Suprapubic skin (tissue), 4 donors: ENCODE results near the gene YPEL5. TPM values are rescaled to one million over a fixed set of nuclear protein-coding genes. Genes with fewer than 3 reads are reported as not detected.

ENCODE experiments used
- DNase-seq, 2 donors: peaks; one replicate each; pipeline ENCODE4 v3.0.0-alpha.2; 2019; ENCODE audit warnings: low spot score in 2 of 2
- H3K27ac ChIP-seq: fragments of 200-600 bp; sonication (generic); one replicate; pipeline ENCODE4 v1.5.1; 2019
- H3K27me3 ChIP-seq: fragments of 200-600 bp; sonication (generic); one replicate; pipeline ENCODE4 v1.5.1; 2019
- H3K36me3 ChIP-seq: fragments of 200-600 bp; sonication (generic); one replicate; pipeline ENCODE4 v1.5.1; 2019
- H3K4me1 ChIP-seq: fragments of 200-600 bp; sonication (generic); one replicate; pipeline ENCODE4 v1.5.1; 2019
- H3K4me3 ChIP-seq: fragments of 200-600 bp; sonication (generic); one replicate; pipeline ENCODE4 v1.5.1; 2019; ENCODE audit warnings: mild to moderate bottlenecking
- H3K9me3 ChIP-seq: fragments of 200-600 bp; sonication (generic); one replicate; pipeline ENCODE4 v1.5.1; 2019
- CTCF ChIP-seq, 2 donors: fragments of 200-600 bp in 1 of 2; fragments of 450-650 bp in 1 of 2; sonication (generic) in 1 of 2; IDR thresholded peaks; one replicate each; pipeline ENCODE4 v1.5.1; 2016 to 2019; ENCODE audit warnings: antibody characterized with exemption in 2 of 2, mild to moderate bottlenecking in 1 of 2, moderate library complexity in 1 of 2
- EP300 ChIP-seq: sonication (generic); formaldehyde crosslinking; IDR thresholded peaks from one replicate; pipeline ENCODE4 v1.6.1; 2017; ENCODE audit warnings: antibody characterized with exemption
- POLR2A ChIP-seq, 2 donors: fragments of 450-650 bp; IDR thresholded peaks; one replicate each; pipeline ENCODE4 v1.6.1; 2017; ENCODE audit warnings: antibody characterized with exemption in 2 of 2, mild to moderate bottlenecking in 2 of 2, moderate library complexity in 2 of 2
- POLR2AphosphoS5 ChIP-seq, 3 donors: sonication (generic); formaldehyde crosslinking; IDR thresholded peaks; one replicate each; pipeline ENCODE4 v1.6.1; 2017; ENCODE audit warnings: antibody characterized with exemption in 3 of 3
- WGBS: methylation state at CpG from one replicate; pipeline ENCODE4 v1.1.5; 2018; 5-methylcytosine and 5-hydroxymethylcytosine counted together
- total RNA-seq, 4 donors: library from RNA; depleted of rRNA; stranded (reverse); fragments of >200 nt; gene quantifications; one replicate each; pipeline ENCODE4 v1.1.0, GENCODE V29; 2016

Gene YPEL5
- total RNA-seq, 4 donors from 2014 or later, result 102 to 129 (median 109) TPM

DNA sequence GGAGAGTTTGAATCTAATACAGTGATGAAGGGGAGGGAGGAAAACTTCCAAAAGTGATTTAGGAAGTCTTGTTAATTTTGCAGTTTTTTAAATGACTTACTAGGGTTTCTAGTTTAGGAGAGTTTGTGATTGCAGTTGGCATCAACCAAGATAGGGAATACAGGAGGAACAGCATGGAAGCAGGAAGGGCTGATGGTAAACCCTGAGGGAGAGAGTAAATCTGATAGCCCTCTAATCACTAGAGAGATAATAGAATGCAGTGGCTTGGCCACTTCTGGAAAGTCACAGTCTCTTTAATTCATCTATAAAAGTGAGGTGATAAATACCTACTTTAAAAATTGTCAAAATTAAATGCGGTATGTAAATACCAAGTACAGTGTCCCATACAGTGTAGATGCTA lies 5.6 kb downstream of the YPEL5 start:
- no peaks in the 10 kb centered on the region for H3K9me3 ChIP-seq
- peaks cover 52% of the 10 kb centered on the region for H3K4me1 ChIP-seq
- no peak overlapping the region for H3K27ac ChIP-seq
- no peak for DNase-seq
- TF ChIP-seq POLR2A (IDR thresholded peaks at IDR 0.05) (no peak), POLR2AphosphoS5 (IDR thresholded peaks at IDR 0.05) (no peak), EP300 (no peak), CTCF (IDR thresholded peaks at IDR 0.05) (no peak)
- H3K27me3 ChIP-seq, result no peaks in the 10 kb centered on the region
- no peak overlapping the region for H3K4me3 ChIP-seq
- H3K36me3 ChIP-seq, result peaks cover 22% of the 10 kb centered on the region
- WGBS, result 89% methylated on average over 1 of the region's 1 CpG

GRCh38 chr2:30155202-30155601 lies 8.4 kb downstream of the YPEL5 start:
- Histone ChIP-seq H3K27me3 (no peaks in the 10 kb centered on the region), H3K4me1 (peaks cover 27% of the 10 kb centered on the region), H3K27ac (no peak overlapping the region), H3K4me3 (no peak overlapping the region), H3K36me3 (peaks cover 48% of the 10 kb centered on the region), H3K9me3 (no peaks in the 10 kb centered on the region)
- no peak for TF ChIP-seq CTCF (IDR thresholded peaks at IDR 0.05)
- TF ChIP-seq POLR2A (IDR thresholded peaks at IDR 0.05), result no peak
- no peak for TF ChIP-seq EP300
- no peak for TF ChIP-seq POLR2AphosphoS5 (IDR thresholded peaks at IDR 0.05)
- no peak for DNase-seq
- 80% methylated on average over 2 of the region's 2 CpGs for WGBS

- H3K27ac ChIP-seq, result no peak overlapping the region
- no peaks in the 10 kb centered on the region for H3K9me3 ChIP-seq
- DNase-seq, result no peak
- H3K4me1 ChIP-seq, result peaks cover 19% of the 10 kb centered on the region
- H3K36me3 ChIP-seq, result peaks cover 53% of the 10 kb centered on the region
- WGBS, result 80% methylated on average over 3 of the region's 3 CpGs
- no peaks in the 10 kb centered on the region for H3K27me3 ChIP-seq
- no peak for TF ChIP-seq EP300
- no peak overlapping the region for H3K4me3 ChIP-seq
These were observed 9.3 kb downstream of the YPEL5 start for GRCh38 chr2:30155889-30156658.

GRCh38 chr2:30157616-30158015 lies 10.8 kb downstream of the YPEL5 start:
- WGBS, result 75% methylated on average over 4 of the region's 4 CpGs
- Histone ChIP-seq H3K4me1 (peaks cover 11% of the 10 kb centered on the region), H3K36me3 (peaks cover 53% of the 10 kb centered on the region), H3K4me3 (no peak overlapping the region), H3K9me3 (no peaks in the 10 kb centered on the region), H3K27ac (no peak overlapping the region), H3K27me3 (no peaks in the 10 kb centered on the region)
- no peak for DNase-seq
- no peak for TF ChIP-seq EP300
- TF ChIP-seq POLR2AphosphoS5 (IDR thresholded peaks at IDR 0.05), result no peak
- no peak for TF ChIP-seq CTCF (IDR thresholded peaks at IDR 0.05)
- no peak for TF ChIP-seq POLR2A (IDR thresholded peaks at IDR 0.05)

- no peak for DNase-seq
- Histone ChIP-seq H3K9me3 (no peaks in the 10 kb centered on the region), H3K36me3 (peaks cover 41% of the 10 kb centered on the region), H3K27ac (no peak overlapping the region), H3K4me1 (peaks cover 12% of the 10 kb centered on the region), H3K4me3 (no peak overlapping the region), H3K27me3 (no peaks in the 10 kb centered on the region)
- TF ChIP-seq CTCF (IDR thresholded peaks at IDR 0.05), result no peak
- no peak for TF ChIP-seq POLR2A (IDR thresholded peaks at IDR 0.05)
- TF ChIP-seq POLR2AphosphoS5 (IDR thresholded peaks at IDR 0.05), result no peak
- no peak for TF ChIP-seq EP300
- 87% methylated on average over 2 of the region's 2 CpGs for WGBS
These were observed 13.0 kb downstream of the YPEL5 start for GRCh38 chr2:30159766-30160165.
